Left renal pelvis (tissue), 4 donors: Measurements from ENCODE around the gene NOX4. TPM values are rescaled to one million over a fixed set of nuclear protein-coding genes. Genes with fewer than 3 reads are reported as not detected.
"Not testable (repeated sequence)": the region's sequence is repeated elsewhere in the genome, so short reads cannot be mapped to it uniquely, and the experiment has no call there.

Source experiments
- DNase-seq, 4 donors: peaks; one replicate each; pipeline ENCODE4 v3.0.0-alpha.2; 2013; ENCODE audit warnings: low read depth in 4 of 4, low spot score in 3 of 4
- polyA plus RNA-seq, 4 donors: library from polyadenylated mRNA; unstranded; fragments of 120-200 nt; gene quantifications; one replicate each; pipeline ENCODE4 v1.2.1, GENCODE V29; 2013; ENCODE audit not compliant: insufficient read length in 4 of 4

Gene NOX4
- polyA plus RNA-seq, 4 donors: 7.7 to 55.9 (median 44.3) TPM

DNA sequence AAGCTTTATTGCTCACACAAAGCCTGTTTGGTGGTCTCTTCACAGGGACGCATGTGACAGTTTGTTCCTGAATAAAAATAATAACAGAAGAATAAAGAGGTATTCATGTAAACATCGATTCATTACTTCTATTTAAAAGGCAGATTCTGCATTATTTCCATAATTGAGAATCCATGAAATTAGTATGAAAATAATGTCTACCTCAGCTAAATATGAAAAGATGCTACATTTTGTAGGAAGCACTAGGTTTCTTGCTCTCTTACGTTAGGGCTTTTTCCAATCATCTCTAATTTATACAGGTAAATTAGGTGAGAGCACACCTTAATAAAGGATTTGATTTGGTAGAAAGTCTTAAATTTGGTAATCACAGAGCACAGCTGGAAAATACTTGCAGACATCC, 103.7 kb downstream of the NOX4 start:
- DNase-seq: not testable (repeated sequence)

DNA sequence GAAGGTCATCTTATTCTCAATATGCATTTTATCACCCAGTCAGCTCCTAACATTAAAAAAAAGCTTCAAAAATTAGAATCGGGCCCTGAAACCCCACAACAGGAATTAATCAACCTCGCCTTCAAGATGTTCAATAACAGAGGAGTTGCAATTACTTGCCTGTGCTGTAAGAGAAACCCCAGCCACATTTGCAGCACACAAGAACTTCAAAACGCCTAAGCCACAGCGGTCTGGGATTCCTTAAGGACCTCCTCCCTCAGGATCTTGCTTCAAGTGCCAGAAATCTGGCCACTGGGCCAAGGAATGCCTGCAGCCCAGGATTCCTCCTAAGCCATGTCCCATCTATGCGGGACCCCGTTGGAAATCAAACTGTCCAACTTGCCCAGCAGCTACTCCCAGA, 108.2 kb downstream of the NOX4 start:
- DNase-seq: not testable (repeated sequence)

DNA sequence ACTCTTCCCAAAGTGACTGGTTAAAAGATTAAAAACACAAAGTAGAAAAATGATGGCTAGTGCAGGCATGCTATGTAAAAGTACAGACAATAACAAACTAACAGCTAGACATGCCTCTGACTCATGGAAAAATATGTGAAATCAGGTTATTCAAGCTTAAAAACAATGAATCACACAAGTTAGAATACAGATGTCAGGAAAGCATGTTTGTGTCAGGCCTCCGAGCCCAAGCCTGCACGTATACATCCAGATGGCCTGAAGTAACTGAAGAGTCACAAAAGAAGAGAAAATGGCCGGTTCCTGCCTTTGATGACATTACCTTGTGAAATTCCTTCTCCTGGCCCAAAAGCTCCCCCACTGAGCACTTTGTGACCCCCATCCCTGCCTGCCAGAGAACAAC, 110.1 kb downstream of the NOX4 start:
- DNase-seq: no peak

DNA sequence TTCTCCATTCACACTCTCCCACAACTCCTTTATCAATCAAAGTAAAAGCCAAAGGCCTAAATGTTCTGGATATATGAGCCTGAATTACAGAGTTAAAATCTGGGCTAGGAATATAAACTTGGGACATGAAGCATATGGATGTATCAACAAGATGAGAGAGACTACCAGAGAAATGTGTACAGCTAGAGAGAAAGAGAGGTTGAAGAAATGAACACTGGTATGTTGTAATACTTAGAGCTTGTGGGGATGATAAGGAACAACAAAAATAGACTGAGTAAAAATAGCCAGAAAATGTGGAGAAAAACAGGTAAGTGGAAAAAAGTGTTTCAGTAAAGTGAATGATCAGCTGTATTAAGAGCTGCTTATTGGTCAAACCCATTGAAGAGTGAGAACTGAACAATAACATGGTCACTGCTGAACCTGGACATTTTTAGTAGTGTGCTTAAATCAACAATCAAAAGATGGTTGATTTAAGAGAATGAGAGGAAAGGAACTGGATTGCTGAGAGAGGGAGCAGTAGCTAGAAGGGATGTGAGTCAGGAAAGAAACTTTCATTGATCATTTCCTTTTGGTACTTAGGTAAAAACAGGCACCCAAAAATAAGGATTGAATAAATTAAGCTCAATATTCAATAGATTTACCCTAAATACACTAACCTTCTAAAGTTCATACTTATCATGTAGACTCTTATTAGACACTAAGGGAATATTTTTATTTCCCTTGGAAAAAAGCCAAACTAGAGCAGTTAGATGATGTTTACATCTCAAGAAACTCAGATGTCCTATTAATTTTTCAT, 111.0 kb downstream of the NOX4 start:
- not testable (repeated sequence) for DNase-seq

DNA sequence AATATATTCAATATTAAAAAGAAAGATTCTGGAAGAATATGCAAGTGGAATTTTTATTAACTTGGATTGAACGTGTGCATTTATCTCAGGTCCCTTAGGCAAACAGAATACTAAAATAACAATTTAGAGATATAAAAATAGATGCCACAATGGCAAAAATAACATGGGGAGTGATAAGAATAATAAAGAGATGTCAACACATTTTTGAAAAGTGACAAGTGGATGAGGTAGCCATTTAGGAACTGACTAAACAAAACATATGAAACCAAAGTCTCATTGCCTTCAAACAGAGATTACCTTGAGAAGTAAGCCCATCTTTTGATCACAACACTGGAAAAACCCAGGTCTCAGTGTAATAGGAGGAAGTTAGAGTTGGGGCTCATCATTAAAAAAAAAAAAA, 112.2 kb downstream of the NOX4 start:
- DNase-seq: not testable (repeated sequence)

DNA sequence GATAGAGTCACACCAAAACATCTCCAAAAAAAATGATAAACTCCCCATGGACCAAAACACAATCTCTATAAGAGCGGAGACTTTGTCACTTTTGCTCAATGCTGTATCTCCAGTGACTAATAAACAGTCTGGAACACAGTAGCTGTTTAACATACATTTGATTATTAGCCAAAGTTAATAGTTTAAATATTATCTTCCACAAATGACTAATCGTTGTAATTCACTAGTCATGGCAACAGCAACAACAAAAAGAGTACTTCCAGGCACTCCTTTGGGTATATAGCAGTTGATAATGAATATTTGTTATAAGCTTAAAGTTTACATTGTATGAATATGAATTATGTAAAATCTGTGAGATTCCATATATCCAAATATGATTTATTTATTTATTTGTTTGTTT, 121.8 kb downstream of the NOX4 start:
- DNase-seq: not testable (repeated sequence)

DNA sequence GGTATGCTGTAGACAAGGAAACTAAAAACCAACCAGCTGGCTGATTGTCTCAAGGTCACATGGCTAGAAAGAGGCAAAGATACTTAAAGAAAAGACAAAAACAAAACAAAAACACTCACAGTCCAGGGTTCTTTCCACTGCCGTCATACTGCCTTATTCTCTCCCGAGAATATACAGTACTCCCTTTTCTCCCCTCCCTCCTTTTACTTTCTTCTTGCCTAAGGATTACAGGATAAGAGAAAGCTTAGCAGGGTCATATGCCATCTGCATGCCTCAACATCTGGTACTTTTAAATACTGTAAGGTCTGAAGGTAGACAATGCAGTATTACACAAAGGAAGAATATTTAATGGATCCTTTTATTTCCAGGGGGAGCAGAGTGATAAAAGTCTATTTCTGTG, 126.3 kb downstream of the NOX4 start:
- DNase-seq: not testable (repeated sequence)

DNA sequence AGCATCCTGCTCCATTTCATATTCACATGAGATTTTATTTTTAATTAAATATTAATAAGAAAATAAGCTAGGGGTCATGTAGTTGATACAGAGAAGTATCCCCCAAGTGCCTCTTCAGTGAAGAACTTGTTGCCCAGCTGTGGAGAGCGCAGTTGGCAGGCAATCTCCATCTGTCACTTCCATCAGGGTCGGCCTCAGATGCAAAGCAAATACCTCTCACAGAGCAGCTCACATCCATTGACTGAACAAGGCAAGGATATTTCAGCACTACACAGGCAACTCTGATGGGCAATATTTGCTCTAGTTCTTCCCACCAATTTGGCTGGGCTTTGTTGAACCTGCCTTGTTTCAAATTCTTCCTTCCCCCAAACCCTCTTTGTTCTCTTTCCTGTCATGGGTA, 129.4 kb downstream of the NOX4 start:
- DNase-seq: no peak

DNA sequence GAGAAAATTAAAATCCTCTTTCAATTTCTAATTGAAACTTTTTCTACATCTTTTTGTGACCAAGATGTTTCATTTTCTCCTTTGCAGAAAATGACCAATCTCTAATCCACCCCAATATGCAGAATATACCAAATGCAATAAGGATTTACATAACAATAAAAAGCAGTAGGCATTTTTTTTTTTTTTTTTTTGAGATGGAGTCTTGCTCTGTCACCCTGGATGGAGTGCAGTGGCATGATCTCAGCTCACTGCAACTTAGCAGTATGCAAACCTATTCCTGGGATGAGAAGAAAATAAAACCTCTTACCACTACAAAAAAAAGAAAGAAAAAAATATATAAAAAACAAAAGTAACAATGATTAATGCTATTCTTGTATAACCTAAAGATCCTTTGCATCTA, 132.0 kb downstream of the NOX4 start:
- not testable (repeated sequence) for DNase-seq

DNA sequence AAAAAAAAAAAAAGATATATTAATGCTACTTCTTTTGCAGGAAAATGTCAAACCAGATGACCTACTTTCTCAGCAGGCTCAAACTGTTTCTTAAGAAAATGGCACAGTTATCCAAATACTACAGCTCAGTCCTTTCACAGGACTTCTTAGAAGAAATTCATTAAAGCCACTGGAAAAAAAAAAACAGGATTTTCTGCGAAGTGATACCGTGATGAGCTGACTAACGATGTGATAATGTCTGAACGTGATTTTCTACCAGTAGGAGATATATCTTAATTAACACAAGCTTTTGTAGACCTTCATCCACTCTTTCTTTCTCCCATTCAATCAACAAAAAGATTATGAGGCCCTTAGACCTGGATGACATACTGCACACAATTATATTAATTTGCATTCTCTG, 132.4 kb downstream of the NOX4 start:
- no peak for DNase-seq

DNA sequence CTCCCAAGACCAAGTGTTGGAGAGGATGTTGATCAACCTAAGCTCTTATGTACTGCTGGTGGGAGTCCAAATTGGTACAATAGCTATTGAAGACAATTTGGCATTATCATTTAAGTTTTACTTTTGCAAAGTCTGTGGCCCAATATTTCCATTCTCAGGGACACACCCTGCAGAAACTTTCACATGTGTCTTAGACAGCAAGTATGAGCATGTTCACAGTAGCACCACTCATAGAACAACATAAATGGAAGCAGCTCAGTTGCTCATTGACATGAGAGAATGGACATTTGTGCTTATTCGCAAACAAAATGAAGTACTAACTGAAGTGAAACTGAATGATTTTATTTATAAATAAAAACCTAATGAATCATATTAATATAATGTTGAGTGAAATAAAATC, 135.5 kb downstream of the NOX4 start:
- no peak for DNase-seq

DNA sequence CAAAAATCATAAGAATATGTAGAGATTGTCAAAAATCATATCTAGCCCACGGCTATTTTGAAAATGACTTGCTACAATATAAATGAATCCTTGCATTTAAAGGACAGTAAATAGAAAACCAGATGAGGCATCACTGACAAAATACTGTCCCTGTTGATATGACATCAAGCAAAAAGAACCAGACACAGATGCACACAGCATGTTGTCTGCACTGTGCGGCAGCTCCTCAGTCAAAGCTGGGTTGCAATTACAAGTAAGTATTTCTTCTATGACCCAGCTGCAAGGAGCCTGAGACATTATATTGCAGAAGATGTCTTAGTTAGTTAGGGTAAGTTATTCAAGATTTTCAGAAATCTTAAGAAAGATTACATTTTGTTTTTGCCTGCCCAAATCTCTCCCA, 136.7 kb downstream of the NOX4 start:
- not testable (repeated sequence) for DNase-seq

DNA sequence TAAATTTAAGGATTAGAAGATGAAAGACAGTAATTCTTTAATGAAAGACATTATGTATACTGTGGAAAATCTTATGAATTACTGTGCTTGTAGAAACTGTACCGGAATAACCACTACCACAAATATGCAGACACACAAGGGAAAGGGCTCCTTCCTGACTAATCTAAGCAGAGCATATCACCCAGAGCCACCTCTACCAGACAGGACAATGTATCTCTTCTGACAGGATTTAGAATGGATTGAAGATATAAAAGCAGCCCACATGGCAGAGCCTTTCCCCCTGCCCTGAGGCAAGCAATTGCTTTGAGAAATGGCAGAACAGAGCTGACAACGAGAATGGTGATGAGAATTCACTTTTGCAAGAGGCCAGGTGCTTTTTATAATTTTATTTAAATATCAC, 144.1 kb downstream of the NOX4 start:
- DNase-seq: no peak

DNA sequence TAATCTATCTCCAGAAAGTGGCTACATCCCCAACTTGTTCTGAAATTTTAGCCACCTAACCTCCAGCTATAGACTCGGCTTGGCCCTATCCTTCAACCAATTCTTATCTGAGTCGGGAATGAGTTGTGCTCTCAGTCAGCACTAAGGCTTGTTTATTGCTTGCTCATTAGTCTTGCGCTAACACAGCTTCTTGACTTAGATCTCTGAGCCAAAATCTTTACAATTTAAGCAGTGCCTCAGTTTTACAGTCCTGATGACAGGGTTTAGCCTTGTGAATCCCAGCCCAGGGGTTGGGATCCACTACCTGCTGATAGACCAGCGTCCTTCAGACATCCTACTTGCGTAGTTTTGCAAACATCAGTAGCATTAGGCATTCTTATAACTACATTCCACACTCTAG, 144.6 kb downstream of the NOX4 start:
- DNase-seq: no peak

DNA sequence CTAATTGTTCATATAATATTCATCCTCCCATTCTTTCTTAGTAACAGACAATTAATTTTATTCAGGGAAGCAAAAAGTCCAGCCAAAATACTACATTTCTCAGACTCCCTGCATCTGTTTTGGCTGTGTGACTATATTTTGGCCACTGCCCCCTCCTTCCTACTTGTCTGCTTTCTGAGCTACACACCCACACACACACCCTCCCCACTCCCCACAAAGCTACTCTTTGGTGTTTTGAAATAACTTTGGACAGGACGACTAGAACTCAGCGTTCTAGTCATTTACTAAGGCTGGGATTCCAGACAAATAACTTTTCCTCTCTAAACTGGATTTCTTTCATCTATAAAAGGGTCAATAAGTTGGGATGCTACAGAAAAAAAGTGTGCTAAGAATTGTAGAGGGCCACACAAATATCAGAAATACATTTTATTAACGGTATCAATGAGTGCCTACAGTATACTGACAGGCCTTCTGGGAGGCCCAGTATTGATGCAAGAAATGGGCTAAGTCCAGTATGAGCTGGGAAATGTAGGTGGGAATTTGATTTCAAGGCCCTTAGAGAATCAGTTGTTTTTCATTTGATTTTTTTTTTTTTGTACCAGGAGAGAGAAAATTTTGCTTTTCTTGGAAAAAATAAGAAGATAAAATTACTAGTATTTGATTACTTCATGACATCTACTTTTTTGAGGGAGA, 148.1 kb downstream of the NOX4 start:
- not testable (repeated sequence) for DNase-seq

DNA sequence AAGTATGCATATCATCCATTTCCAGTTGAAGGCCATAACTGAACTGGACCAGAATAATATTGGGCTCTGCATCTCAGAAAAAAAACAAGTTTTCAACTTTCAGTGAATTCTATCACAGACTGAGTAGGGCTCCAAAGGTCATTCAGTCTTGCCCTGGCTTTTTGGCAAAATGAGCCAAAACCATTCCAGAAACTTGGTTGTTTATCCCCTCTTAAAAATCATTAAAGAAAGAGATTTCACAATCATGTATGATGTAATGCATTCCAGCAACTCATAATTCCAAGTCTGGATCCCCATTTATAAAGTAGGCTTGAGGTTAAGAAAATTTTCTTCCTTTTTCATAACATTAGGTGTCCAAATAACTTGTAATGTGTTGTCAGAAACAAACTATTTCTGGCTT, 150.7 kb downstream of the NOX4 start:
- not testable (repeated sequence) for DNase-seq

DNA sequence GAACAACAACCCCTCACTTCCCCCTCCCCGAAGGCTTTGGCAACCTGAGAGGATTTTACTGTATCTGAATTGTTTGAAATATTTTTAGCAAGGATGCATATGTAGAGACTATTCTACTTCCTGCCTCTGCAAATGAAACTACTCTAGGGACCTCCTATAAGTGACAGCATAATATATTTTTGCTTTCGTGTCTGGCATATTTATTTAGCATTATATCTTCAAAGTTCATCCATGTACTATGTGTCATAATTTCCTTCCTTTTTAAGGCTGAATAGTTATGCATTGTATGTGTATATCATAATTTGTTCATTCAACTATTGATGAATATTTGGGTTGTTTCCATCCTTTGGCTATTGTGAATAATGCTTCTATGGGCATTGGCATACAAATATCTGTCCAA, 153.1 kb downstream of the NOX4 start:
- not testable (repeated sequence) for DNase-seq

DNA sequence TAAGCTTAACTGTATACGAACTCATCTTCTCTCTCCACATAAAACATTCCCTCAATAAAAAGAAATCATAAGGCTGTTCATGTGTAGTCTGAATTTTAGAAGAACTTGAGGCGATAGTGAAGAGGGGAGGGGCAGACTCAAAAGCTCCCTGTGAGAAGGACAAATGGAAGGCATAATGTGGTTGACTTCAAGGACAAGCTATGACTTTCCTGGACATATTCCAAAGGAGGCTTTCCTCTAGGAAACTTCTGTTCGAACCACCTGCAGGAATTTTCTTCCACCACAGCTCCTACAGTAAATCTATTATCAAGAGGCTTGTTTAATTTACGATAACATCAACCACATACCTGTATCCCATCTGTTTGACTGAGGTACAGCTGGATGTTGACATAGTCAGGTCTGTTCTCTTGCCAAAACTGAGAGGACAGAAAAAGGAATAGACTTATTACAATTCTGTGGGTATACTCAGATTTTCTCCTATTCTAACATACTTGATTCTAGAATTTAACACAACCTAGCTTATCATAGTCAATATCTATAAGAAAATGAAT, 154.0 kb downstream of the NOX4 start:
- not testable (repeated sequence) for DNase-seq

DNA sequence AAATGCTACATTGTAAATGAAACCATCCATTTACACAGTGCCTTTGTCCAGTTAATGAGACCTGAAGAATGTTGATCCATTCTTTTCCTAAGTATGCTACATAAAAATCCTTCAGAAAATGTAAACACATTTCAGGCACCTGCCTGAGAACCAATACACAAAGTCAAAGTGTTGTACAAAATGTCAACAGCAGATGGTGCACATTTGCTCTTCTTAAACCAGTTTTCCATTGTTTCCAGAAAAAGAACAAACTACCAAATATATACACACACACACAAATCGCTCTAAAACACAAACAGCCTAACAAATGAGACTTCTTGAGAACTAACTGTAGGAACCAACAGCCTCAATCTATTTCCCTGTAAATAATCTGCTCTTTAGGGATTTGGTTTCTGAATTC, 157.5 kb downstream of the NOX4 start:
- not testable (repeated sequence) for DNase-seq

DNA sequence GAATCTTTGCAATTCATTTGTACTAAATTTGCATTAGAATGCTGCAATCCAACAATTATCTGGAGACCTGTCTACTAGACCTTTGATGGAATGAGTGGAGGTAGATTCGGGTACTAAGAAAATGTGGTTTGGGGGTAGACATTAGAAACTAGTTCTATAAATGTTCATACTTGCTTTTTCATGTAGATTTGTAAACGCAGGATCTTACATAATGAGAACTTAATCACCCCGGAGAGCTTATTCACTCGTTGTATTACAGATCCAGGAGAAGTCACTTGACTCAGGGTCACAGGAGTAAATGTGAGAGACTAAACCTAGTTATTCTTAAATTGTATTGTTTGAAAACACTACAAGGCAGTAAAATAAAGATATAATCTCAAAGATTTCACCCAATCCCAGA, 159.2 kb downstream of the NOX4 start:
- DNase-seq: not testable (repeated sequence)

DNA sequence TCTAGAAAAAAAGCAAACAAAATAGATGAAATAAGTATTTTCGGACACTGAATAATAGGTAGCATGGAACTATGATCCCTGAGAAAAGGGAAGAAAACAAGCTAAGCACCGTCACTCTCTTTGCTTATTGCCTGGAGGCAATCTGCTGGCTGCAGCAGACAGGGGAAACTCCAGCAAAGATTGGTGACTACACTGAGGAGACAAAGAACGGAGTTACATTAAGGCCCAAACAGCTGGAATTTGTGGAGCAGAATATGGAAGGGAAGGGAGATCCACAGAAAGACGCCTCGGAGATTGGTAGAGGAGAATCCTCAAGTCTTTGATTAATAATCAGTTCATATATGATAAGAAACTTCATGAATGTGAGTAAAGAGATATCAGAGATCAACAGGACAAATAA, 163.3 kb downstream of the NOX4 start:
- no peak for DNase-seq

DNA sequence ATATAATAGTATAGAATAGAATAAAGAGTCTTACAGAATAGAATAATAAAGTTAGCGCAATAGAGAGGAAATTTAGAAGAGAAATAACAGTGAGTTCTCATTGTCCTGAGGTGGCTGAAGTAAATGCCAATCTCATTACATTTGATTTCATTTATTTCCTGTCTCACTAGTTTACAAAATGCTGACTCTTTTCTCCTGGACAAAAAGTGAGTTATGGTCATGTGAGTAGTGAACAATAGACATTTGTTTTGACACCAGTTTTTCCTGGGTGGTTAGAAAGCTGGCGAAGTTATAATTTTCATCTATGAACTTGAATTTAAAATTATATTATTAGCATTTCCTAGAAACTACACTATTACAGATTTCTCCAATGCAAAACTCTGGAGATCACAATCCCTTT, 169.8 kb downstream of the NOX4 start:
- DNase-seq: no peak
